Measurements from ENCODE around the gene FBRSL1. TPM values are rescaled to one million over a fixed set of nuclear protein-coding genes. Genes with fewer than 3 reads are reported as not detected.

The FBRSL1 gene
- total and polyA plus RNA-seq, 2 of the 8 experiments (the other 6 are each of a cell fraction or from before 2014, with no cell fraction given): 18.4 to 109 TPM

DNA sequence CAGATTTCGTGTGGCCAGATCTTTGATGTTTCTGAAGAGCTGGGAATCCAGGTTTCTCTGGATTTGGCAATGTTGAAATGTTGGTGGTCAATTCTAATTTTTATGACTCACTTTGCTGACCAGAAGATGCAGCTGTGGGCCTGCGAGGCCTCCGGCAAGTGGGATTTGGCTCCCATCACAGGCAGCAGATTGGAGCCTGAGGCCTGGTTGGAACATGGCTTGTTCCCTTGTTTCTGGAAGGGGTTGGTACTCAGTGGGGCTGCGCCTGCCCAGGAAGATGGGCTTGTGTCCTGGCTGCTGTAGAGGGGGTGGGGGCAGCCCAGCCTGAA, 23.1 kb downstream of the FBRSL1 start (continued):
- TF ChIP-seq RFX5 (IDR thresholded peaks at IDR 0.05; ENCODE audit: borderline replicate concordance, low read depth, low read length): no peak
- TF ChIP-seq CTBP2 (IDR thresholded peaks at IDR 0.05; ENCODE audit: borderline replicate concordance, insufficient read depth, insufficient read length, low read length): no peak
- no peak for TF ChIP-seq CBX5 (IDR thresholded peaks at IDR 0.05; ENCODE audit: low read depth, low read length)
- no peak for TF ChIP-seq TCF12 (IDR thresholded peaks at IDR 0.05; ENCODE audit: low read depth, low read length)
- TF ChIP-seq, protein P1, sequence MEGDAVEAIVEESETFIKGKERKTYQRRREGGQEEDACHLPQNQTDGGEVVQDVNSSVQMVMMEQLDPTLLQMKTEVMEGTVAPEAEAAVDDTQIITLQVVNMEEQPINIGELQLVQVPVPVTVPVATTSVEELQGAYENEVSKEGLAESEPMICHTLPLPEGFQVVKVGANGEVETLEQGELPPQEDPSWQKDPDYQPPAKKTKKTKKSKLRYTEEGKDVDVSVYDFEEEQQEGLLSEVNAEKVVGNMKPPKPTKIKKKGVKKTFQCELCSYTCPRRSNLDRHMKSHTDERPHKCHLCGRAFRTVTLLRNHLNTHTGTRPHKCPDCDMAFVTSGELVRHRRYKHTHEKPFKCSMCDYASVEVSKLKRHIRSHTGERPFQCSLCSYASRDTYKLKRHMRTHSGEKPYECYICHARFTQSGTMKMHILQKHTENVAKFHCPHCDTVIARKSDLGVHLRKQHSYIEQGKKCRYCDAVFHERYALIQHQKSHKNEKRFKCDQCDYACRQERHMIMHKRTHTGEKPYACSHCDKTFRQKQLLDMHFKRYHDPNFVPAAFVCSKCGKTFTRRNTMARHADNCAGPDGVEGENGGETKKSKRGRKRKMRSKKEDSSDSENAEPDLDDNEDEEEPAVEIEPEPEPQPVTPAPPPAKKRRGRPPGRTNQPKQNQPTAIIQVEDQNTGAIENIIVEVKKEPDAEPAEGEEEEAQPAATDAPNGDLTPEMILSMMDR (IDR thresholded peaks at IDR 0.05; ENCODE audit: control extremely low read depth in 1 of 3, insufficient read depth in 1 of 3, low read depth in 1 of 3, low read length in 3 of 3): no peak
- TF ChIP-seq RXRA (IDR thresholded peaks at IDR 0.05; ENCODE audit: insufficient read depth, low read depth, low read length): no peak
- no peak for TF ChIP-seq PHF8 (conservative IDR thresholded peaks at IDR 0.05; ENCODE audit: low read depth, low read length)
- no peak for TF ChIP-seq NANOG (IDR thresholded peaks at IDR 0.05; ENCODE audit: insufficient read depth, low read depth, low read length, poor library complexity, severe bottlenecking)
- TF ChIP-seq BACH1 (IDR thresholded peaks at IDR 0.05; ENCODE audit: low read length): no peak
- no peak for TF ChIP-seq SP4 (IDR thresholded peaks at IDR 0.05; ENCODE audit: low read length)
